H1 (cell line): Measurements from ENCODE around the gene ITM2B. TPM values are rescaled to one million over a fixed set of nuclear protein-coding genes. Genes with fewer than 3 reads are reported as not detected.

Experiments used
- BACH1 ChIP-seq: IDR thresholded peaks from 2 replicates; pipeline ENCODE4 v1.6.1; 2012; ENCODE audit warnings: low read length, improper control_type of control experiment
- EGR1 ChIP-seq: IDR thresholded peaks from 2 replicates; pipeline ENCODE4 v1.6.1; 2011; ENCODE audit warnings: low read depth, low read length, borderline replicate concordance
- GTF2F1 ChIP-seq: IDR thresholded peaks from 2 replicates; pipeline ENCODE4 v1.6.1; 2012; ENCODE audit warnings: low read depth, low read length, improper control_type of control experiment, borderline replicate concordance
- HDAC2 ChIP-seq, 2 experiments: fragments of 300-600 bp in 1 of 2; sonication (generic) in 1 of 2; IDR thresholded peaks; 2 replicates each; pipeline ENCODE4 v1.6.1; 2011 to 2012; ENCODE audit warnings: low read depth in 2 of 2, low read length in 2 of 2, mild to moderate bottlenecking in 2 of 2, moderate library complexity in 2 of 2, borderline replicate concordance in 1 of 2, inconsistent platforms in 1 of 2
- NRF1 ChIP-seq: IDR thresholded peaks from 2 replicates; pipeline ENCODE4 v1.6.1; 2011; ENCODE audit warnings: mild to moderate bottlenecking, low read depth, low read length, improper control_type of control experiment
- POU5F1 ChIP-seq: IDR thresholded peaks from 2 replicates; pipeline ENCODE4 v1.6.1; 2011; ENCODE audit warnings: low read depth, mild to moderate bottlenecking, low read length, moderate library complexity
- SP2 ChIP-seq: IDR thresholded peaks from 2 replicates; pipeline ENCODE4 v1.6.1; 2012; ENCODE audit warnings: mild to moderate bottlenecking, low read length, inconsistent platforms
- polyA plus RNA-seq, 7 experiments: library from polyadenylated mRNA; depleted of rRNA in 3 of 7; stranded (reverse) in 5 of 7; unstranded in 2 of 7; fragments of >200 nt in 5 of 7; fragments of 200-250 nt in 2 of 7; gene quantifications; 1 replicate in 5 of 7; 2 replicates in 1 of 7; 4 replicates in 1 of 7; pipeline versions ENCODE4 v1.2.1 to v1.2.3, GENCODE V29; 2011 to 2013; ENCODE audit warnings: missing spikeins in 2 of 7, mixed read lengths in 2 of 7
- total RNA-seq: library from RNA; stranded (reverse); fragmentation: NEBNext Ultra II Directional; extraction: Animal tissue kit (Norgen Biotek cat#: 25700); gene quantifications from 2 replicates; pipeline ENCODE4 v1.2.1, GENCODE V29; 2021
- TF ChIP-seq, protein P1 (sequence below): IDR thresholded peaks from 2 replicates; pipeline ENCODE4 v1.6.1; 2011; ENCODE audit warnings: low read depth, mild to moderate bottlenecking, low read length; ENCODE audit not compliant: insufficient read depth

Gene ITM2B
- total and polyA plus RNA-seq, 2 of the 8 experiments (the other 6 are each of a cell fraction or from before 2014, with no cell fraction given) = 132 to 184 TPM

DNA sequence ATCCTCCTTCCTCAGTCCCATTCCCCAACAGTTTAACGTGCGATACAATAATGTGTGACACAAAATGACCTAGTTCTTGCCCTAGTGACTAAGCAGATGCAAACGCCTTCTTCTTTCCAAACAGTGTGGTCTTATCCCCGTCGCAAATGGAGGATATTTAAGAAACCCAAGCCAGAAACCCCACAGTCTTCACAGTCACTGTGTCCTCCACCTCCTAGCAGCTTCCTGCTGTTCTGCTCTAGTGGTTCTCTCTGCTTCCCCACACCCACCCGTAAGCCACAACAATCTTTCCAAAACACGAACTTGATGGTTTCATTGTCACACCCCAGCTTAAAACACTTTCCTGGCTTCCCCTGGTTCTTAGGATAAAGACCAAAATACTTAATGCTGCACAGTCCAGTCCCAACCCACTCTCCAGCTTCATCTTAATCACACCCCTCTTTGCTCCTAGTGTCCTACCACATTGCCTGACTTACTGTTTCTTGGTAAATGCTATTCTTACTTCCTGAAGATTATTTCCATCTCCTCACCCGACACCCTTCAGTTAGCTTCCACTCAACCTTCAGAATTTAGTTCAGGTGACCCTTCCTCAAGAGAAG, 32.3 kb downstream of the ITM2B start (continued):
- TF ChIP-seq POU5F1 (no peak), EGR1 (no peak), NRF1 (no peak), GTF2F1 (no peak), HDAC2 (IDR thresholded peaks at IDR 0.05; ENCODE audit: borderline replicate concordance in 1 of 2, low read depth in 2 of 2, low read length in 2 of 2) (no peak), BACH1 (no peak), SP2 (no peak)
- TF ChIP-seq, protein P1, sequence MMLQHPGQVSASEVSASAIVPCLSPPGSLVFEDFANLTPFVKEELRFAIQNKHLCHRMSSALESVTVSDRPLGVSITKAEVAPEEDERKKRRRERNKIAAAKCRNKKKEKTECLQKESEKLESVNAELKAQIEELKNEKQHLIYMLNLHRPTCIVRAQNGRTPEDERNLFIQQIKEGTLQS = no peak
